Panc1 (cell line): ENCODE measurements around the gene C19orf53. TPM values are rescaled to one million over a fixed set of nuclear protein-coding genes. Genes with fewer than 3 reads are reported as not detected.

Experiments
- ATAC-seq: fragments of 200-7000 bp; cut with Tn5 transposase; 2 replicates; pipeline ENCODE4 v1.9.1; 2020; ENCODE audit warnings: mild to moderate bottlenecking, moderate library complexity
- BruUV-seq: library from RNA; stranded (reverse); fragments of 400-500 nt; replicated peaks from 2 replicates; lab custom pipeline; 2021; lab: Mats Ljungman, UMichigan
- CTCF ChIA-PET: fragments of 300-600 bp; sonication (Branson Sonifier 250); formaldehyde crosslinking; loops from one replicate; lab custom pipeline; 2022; ENCODE audit warnings: antibody characterized with exemption; lab: Charles Lee
- POLR2A ChIA-PET: fragments of 300-600 bp; sonication (Branson Sonifier 250); formaldehyde crosslinking; loops from one replicate; lab custom pipeline; 2022; ENCODE audit warnings: antibody characterized with exemption; lab: Charles Lee
- DNase-seq: peaks from one replicate; pipeline ENCODE4 v3.0.0-alpha.2; 2010; ENCODE audit warnings: low read depth, low spot score
- H3K27ac ChIP-seq: 2 replicates; pipeline ENCODE4 v1.5.1; 2011; ENCODE audit warnings: mild to moderate bottlenecking, low read length, inconsistent platforms
- H3K27me3 ChIP-seq: fragments of 200-500 bp; sonication (Bioruptor generic); 2 replicates; pipeline ENCODE4 v1.6.0; 2014; ENCODE audit warnings: low read length, inconsistent platforms; ENCODE audit not compliant: control insufficient read depth, insufficient read depth
- H3K36me3 ChIP-seq: fragments of 200-500 bp; sonication (Bioruptor generic); 2 replicates; pipeline ENCODE4 v1.5.1; 2014; ENCODE audit warnings: inconsistent platforms, mild to moderate bottlenecking, low read length, moderate library complexity; ENCODE audit not compliant: control insufficient read depth, insufficient read depth
- H3K4me1 ChIP-seq: 2 replicates; pipeline ENCODE4 v1.5.1; 2011; ENCODE audit warnings: inconsistent platforms, mild to moderate bottlenecking, low read length, moderate library complexity; ENCODE audit not compliant: control insufficient read depth, insufficient read depth
- H3K4me3 ChIP-seq, 2 experiments: 2 replicates each; pipeline ENCODE4 v1.5.1; 2011 to 2012; ENCODE audit warnings: low read depth in 2 of 2, low read length in 2 of 2, mild to moderate bottlenecking in 2 of 2, inconsistent platforms in 1 of 2, moderate library complexity in 1 of 2
- H3K9me3 ChIP-seq: fragments of 200-500 bp; sonication (Bioruptor generic); 2 replicates; pipeline ENCODE4 v1.5.1; 2014; ENCODE audit warnings: low read depth, mild to moderate bottlenecking, inconsistent platforms, low read length, moderate library complexity; ENCODE audit not compliant: control insufficient read depth, insufficient read depth
- POLR2AphosphoS5 ChIP-seq: IDR thresholded peaks from 2 replicates; pipeline ENCODE4 v1.6.1; 2012; ENCODE audit warnings: mild to moderate bottlenecking, low read depth, low read length, moderate library complexity
- SIN3A ChIP-seq: IDR thresholded peaks from 2 replicates; pipeline ENCODE4 v1.6.1; 2012; ENCODE audit warnings: low read depth, mild to moderate bottlenecking, low read length, moderate library complexity, borderline replicate concordance; ENCODE audit not compliant: insufficient read depth
- TCF7L2 ChIP-seq: IDR thresholded peaks from 2 replicates; pipeline ENCODE4 v1.6.1; 2011; ENCODE audit warnings: mild to moderate bottlenecking, low read depth, low read length, inconsistent platforms
- in situ Hi-C: cut with HindIII; loops from 2 replicates; pipeline ENCODE4 v1.10.0; 2016; ENCODE audit warnings: low sequenced_read_pairs, low pct_unique_long_range_greater_than_20kb
- intact Hi-C: fragments of 100-400 bp; cut with micrococcal nuclease; formaldehyde crosslinking; loops from one replicate; pipeline ENCODE4 v1.10.0; 2022; ENCODE audit not compliant: unreplicated experiment
- total RNA-seq: library from RNA; stranded (reverse); gene quantifications from one replicate; pipeline ENCODE4 v1.2.1, GENCODE V29; 2021; ENCODE audit not compliant: unreplicated experiment
- TF ChIP-seq, protein P1 (sequence below), 2 experiments: IDR thresholded peaks; 2 replicates each; pipeline ENCODE4 v1.6.1; 2011 to 2012; ENCODE audit warnings: low read depth in 2 of 2, control low read depth in 1 of 2, low read length in 1 of 2, mild to moderate bottlenecking in 1 of 2, moderate library complexity in 1 of 2; ENCODE audit not compliant: insufficient read depth in 1 of 2
- TF ChIP-seq, protein P2 (sequence below): fragments of 450-650 bp; IDR thresholded peaks from 2 replicates; pipeline ENCODE4 v1.5.1; 2017; ENCODE audit warnings: mild to moderate bottlenecking

The C19orf53 gene
- total RNA-seq, 1 experiment from 2014 or later: 97.2 TPM

DNA sequence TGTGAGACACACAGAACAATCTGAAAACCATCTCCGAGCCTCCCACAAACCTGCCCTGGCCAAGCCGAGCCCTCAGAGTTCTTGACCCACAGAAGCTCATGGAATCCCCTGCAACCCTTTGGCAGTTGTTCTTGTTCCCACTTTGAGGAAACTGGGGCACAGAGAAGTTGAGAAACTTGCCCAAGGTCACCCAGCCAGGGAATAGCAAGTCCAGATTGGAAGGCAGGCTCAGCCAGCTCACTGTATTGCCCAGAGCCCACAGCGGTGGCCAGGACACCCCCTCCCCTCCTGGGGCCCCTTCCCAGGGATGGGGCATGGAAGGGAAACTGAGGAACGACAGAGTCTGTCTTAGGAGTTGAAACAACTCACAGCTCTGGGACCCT is 22.8 kb downstream of the C19orf53 start:
- no peaks in the 10 kb centered on the region; the same call in 1 of the 2 replicates for H3K36me3 ChIP-seq
- H3K4me3 ChIP-seq: peak overlapping the region; percentile 68 to 74
- no peaks in the 10 kb centered on the region for H3K9me3 ChIP-seq
- BruUV-seq: no TSS peak
- intact Hi-C loops (no loop called here), in situ Hi-C loops (no loop called here)
- H3K27ac ChIP-seq: peak overlapping the region; percentile 83
- TF ChIP-seq, protein P1, sequence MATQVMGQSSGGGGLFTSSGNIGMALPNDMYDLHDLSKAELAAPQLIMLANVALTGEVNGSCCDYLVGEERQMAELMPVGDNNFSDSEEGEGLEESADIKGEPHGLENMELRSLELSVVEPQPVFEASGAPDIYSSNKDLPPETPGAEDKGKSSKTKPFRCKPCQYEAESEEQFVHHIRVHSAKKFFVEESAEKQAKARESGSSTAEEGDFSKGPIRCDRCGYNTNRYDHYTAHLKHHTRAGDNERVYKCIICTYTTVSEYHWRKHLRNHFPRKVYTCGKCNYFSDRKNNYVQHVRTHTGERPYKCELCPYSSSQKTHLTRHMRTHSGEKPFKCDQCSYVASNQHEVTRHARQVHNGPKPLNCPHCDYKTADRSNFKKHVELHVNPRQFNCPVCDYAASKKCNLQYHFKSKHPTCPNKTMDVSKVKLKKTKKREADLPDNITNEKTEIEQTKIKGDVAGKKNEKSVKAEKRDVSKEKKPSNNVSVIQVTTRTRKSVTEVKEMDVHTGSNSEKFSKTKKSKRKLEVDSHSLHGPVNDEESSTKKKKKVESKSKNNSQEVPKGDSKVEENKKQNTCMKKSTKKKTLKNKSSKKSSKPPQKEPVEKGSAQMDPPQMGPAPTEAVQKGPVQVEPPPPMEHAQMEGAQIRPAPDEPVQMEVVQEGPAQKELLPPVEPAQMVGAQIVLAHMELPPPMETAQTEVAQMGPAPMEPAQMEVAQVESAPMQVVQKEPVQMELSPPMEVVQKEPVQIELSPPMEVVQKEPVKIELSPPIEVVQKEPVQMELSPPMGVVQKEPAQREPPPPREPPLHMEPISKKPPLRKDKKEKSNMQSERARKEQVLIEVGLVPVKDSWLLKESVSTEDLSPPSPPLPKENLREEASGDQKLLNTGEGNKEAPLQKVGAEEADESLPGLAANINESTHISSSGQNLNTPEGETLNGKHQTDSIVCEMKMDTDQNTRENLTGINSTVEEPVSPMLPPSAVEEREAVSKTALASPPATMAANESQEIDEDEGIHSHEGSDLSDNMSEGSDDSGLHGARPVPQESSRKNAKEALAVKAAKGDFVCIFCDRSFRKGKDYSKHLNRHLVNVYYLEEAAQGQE (IDR thresholded peaks at IDR 0.05; ENCODE audit: insufficient read depth in 1 of 2, low read depth in 2 of 2, low read length in 1 of 2): no peak
- no peak for TF ChIP-seq POLR2AphosphoS5
- TF ChIP-seq TCF7L2: no peak
- TF ChIP-seq, protein P2, sequence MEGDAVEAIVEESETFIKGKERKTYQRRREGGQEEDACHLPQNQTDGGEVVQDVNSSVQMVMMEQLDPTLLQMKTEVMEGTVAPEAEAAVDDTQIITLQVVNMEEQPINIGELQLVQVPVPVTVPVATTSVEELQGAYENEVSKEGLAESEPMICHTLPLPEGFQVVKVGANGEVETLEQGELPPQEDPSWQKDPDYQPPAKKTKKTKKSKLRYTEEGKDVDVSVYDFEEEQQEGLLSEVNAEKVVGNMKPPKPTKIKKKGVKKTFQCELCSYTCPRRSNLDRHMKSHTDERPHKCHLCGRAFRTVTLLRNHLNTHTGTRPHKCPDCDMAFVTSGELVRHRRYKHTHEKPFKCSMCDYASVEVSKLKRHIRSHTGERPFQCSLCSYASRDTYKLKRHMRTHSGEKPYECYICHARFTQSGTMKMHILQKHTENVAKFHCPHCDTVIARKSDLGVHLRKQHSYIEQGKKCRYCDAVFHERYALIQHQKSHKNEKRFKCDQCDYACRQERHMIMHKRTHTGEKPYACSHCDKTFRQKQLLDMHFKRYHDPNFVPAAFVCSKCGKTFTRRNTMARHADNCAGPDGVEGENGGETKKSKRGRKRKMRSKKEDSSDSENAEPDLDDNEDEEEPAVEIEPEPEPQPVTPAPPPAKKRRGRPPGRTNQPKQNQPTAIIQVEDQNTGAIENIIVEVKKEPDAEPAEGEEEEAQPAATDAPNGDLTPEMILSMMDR: no peak
- TF ChIP-seq SIN3A: no peak
- H3K4me1 ChIP-seq: peaks cover 17% of the 10 kb centered on the region
- CTCF ChIA-PET: interaction anchor here (0.6 to 0.7 kb wide), 2 partner anchors 15 to 75 kb away, joined by 3 to 5 read pairs; no protein-coding TSS in a partner anchor
- no peak for DNase-seq
- POLR2A ChIA-PET: interaction anchor here (0.5 to 1.1 kb wide), 2 partner anchors 31 to 42 kb away, joined by 3 to 14 read pairs; no protein-coding TSS in a partner anchor
- no peak for ATAC-seq
- no peaks in the 10 kb centered on the region for H3K27me3 ChIP-seq

DNA sequence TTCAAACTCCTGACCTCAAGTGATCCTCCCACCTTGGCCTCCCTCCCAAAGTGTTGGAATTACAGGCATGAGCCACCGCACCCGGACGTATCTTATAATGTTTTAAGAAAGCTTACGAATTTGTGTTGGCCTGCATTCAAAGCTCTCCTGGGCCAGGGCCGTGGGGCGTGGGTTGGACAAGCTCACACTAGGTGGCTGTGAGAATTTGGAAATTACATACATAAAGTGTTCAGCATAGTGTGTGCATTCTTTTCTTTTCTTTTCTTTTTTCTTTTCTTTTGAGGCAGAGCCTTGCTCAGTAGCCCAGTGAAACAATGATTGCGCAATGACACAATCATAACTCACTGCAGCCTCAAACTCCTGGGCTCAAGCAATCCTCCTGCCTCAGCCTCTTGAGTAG is 23.6 kb downstream of the C19orf53 start:
- Histone ChIP-seq H3K9me3 (no peaks in the 10 kb centered on the region), H3K4me1 (peaks cover 17% of the 10 kb centered on the region), H3K36me3 (no peaks in the 10 kb centered on the region; the same call in 1 of the 2 replicates), H3K27me3 (no peaks in the 10 kb centered on the region), H3K27ac (no peak overlapping the region), H3K4me3 (no peak overlapping the region)
- intact Hi-C loops (no loop called here), in situ Hi-C loops (no loop called here)
- POLR2A ChIA-PET: interaction anchor here (0.6 kb wide), 2 partner anchors 18 to 935 kb away, joined by 3 to 19 read pairs; no protein-coding TSS in a partner anchor
- TF ChIP-seq POLR2AphosphoS5 (no peak), SIN3A (no peak), TCF7L2 (no peak)
- TF ChIP-seq, protein P2: no peak
- TF ChIP-seq, protein P1 (IDR thresholded peaks at IDR 0.05; ENCODE audit: insufficient read depth in 1 of 2, low read depth in 2 of 2, low read length in 1 of 2): no peak
- BruUV-seq: no TSS peak
- DNase-seq (no peak), ATAC-seq (no peak)
- CTCF ChIA-PET: interaction anchor here (0.5 kb wide), 1 partner anchor 537 kb away, joined by 3 read pairs; no protein-coding TSS in a partner anchor
